Panc1 (cell line): ENCODE results near the gene HMG20B. TPM values are rescaled to one million over a fixed set of nuclear protein-coding genes. Genes with fewer than 3 reads are reported as not detected.

Experiments used
- ATAC-seq: fragments of 200-7000 bp; cut with Tn5 transposase; 2 replicates; pipeline ENCODE4 v1.9.1; 2020; ENCODE audit warnings: mild to moderate bottlenecking, moderate library complexity
- BruUV-seq: library from RNA; stranded (reverse); fragments of 400-500 nt; replicated peaks from 2 replicates; lab custom pipeline; 2021; lab: Mats Ljungman, UMichigan
- CTCF ChIA-PET: fragments of 300-600 bp; sonication (Branson Sonifier 250); formaldehyde crosslinking; loops from one replicate; lab custom pipeline; 2022; ENCODE audit warnings: antibody characterized with exemption; lab: Charles Lee
- POLR2A ChIA-PET: fragments of 300-600 bp; sonication (Branson Sonifier 250); formaldehyde crosslinking; loops from one replicate; lab custom pipeline; 2022; ENCODE audit warnings: antibody characterized with exemption; lab: Charles Lee
- DNase-seq: peaks from one replicate; pipeline ENCODE4 v3.0.0-alpha.2; 2010; ENCODE audit warnings: low read depth, low spot score
- H3K27ac ChIP-seq: 2 replicates; pipeline ENCODE4 v1.5.1; 2011; ENCODE audit warnings: mild to moderate bottlenecking, low read length, inconsistent platforms
- H3K27me3 ChIP-seq: fragments of 200-500 bp; sonication (Bioruptor generic); 2 replicates; pipeline ENCODE4 v1.6.0; 2014; ENCODE audit warnings: low read length, inconsistent platforms; ENCODE audit not compliant: control insufficient read depth, insufficient read depth
- H3K36me3 ChIP-seq: fragments of 200-500 bp; sonication (Bioruptor generic); 2 replicates; pipeline ENCODE4 v1.5.1; 2014; ENCODE audit warnings: inconsistent platforms, mild to moderate bottlenecking, low read length, moderate library complexity; ENCODE audit not compliant: control insufficient read depth, insufficient read depth
- H3K4me1 ChIP-seq: 2 replicates; pipeline ENCODE4 v1.5.1; 2011; ENCODE audit warnings: inconsistent platforms, mild to moderate bottlenecking, low read length, moderate library complexity; ENCODE audit not compliant: control insufficient read depth, insufficient read depth
- H3K4me3 ChIP-seq, 2 experiments: 2 replicates each; pipeline ENCODE4 v1.5.1; 2011 to 2012; ENCODE audit warnings: low read depth in 2 of 2, low read length in 2 of 2, mild to moderate bottlenecking in 2 of 2, inconsistent platforms in 1 of 2, moderate library complexity in 1 of 2
- H3K9me3 ChIP-seq: fragments of 200-500 bp; sonication (Bioruptor generic); 2 replicates; pipeline ENCODE4 v1.5.1; 2014; ENCODE audit warnings: low read depth, mild to moderate bottlenecking, inconsistent platforms, low read length, moderate library complexity; ENCODE audit not compliant: control insufficient read depth, insufficient read depth
- POLR2AphosphoS5 ChIP-seq: IDR thresholded peaks from 2 replicates; pipeline ENCODE4 v1.6.1; 2012; ENCODE audit warnings: mild to moderate bottlenecking, low read depth, low read length, moderate library complexity
- REST ChIP-seq, 2 experiments: IDR thresholded peaks; 2 replicates each; pipeline ENCODE4 v1.6.1; 2011 to 2012; ENCODE audit warnings: low read depth in 2 of 2, control low read depth in 1 of 2, low read length in 1 of 2, mild to moderate bottlenecking in 1 of 2, moderate library complexity in 1 of 2; ENCODE audit not compliant: insufficient read depth in 1 of 2
- SIN3A ChIP-seq: IDR thresholded peaks from 2 replicates; pipeline ENCODE4 v1.6.1; 2012; ENCODE audit warnings: low read depth, mild to moderate bottlenecking, low read length, moderate library complexity, borderline replicate concordance; ENCODE audit not compliant: insufficient read depth
- TCF7L2 ChIP-seq: IDR thresholded peaks from 2 replicates; pipeline ENCODE4 v1.6.1; 2011; ENCODE audit warnings: mild to moderate bottlenecking, low read depth, low read length, inconsistent platforms
- in situ Hi-C: cut with HindIII; loops from 2 replicates; pipeline ENCODE4 v1.10.0; 2016; ENCODE audit warnings: low sequenced_read_pairs, low pct_unique_long_range_greater_than_20kb
- intact Hi-C: fragments of 100-400 bp; cut with micrococcal nuclease; formaldehyde crosslinking; loops from one replicate; pipeline ENCODE4 v1.10.0; 2022; ENCODE audit not compliant: unreplicated experiment
- total RNA-seq: library from RNA; stranded (reverse); gene quantifications from one replicate; pipeline ENCODE4 v1.2.1, GENCODE V29; 2021; ENCODE audit not compliant: unreplicated experiment
- TF ChIP-seq, protein P1 (sequence below): fragments of 450-650 bp; IDR thresholded peaks from 2 replicates; pipeline ENCODE4 v1.5.1; 2017; ENCODE audit warnings: mild to moderate bottlenecking

Gene HMG20B
- total RNA-seq, 1 experiment from 2014 or later, result 74.7 TPM

DNA sequence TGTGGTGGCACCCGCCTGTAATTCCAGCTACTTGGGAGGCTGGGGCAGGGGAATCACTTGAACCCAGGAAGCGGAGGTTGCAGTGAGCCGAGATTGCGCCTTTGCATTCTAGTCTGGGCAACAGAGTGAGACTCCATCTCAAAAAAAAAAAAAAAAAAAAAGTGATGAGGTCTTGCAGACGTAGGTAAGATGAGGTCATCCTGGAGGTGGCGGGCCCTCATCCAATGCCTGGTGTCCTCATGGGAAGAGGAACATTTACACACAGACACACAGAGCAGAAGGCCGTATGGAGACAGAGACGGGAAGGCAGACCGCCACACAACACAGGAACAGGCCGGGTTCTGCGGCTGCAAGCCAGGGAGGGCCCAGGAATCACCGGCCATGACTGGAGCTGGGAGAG lies 49.5 kb downstream of the HMG20B start:
- CTCF ChIA-PET, result interaction anchor here (0.6 kb wide), 1 partner anchor 408 kb away, joined by 3 read pairs; no protein-coding TSS in a partner anchor
- no TSS peak for BruUV-seq
- intact Hi-C loops, result no loop called here
- TF ChIP-seq, protein P1, sequence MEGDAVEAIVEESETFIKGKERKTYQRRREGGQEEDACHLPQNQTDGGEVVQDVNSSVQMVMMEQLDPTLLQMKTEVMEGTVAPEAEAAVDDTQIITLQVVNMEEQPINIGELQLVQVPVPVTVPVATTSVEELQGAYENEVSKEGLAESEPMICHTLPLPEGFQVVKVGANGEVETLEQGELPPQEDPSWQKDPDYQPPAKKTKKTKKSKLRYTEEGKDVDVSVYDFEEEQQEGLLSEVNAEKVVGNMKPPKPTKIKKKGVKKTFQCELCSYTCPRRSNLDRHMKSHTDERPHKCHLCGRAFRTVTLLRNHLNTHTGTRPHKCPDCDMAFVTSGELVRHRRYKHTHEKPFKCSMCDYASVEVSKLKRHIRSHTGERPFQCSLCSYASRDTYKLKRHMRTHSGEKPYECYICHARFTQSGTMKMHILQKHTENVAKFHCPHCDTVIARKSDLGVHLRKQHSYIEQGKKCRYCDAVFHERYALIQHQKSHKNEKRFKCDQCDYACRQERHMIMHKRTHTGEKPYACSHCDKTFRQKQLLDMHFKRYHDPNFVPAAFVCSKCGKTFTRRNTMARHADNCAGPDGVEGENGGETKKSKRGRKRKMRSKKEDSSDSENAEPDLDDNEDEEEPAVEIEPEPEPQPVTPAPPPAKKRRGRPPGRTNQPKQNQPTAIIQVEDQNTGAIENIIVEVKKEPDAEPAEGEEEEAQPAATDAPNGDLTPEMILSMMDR, result no peak
- no peak for TF ChIP-seq SIN3A
- no peak for TF ChIP-seq POLR2AphosphoS5
- no peak for TF ChIP-seq TCF7L2
- TF ChIP-seq REST (IDR thresholded peaks at IDR 0.05; ENCODE audit: insufficient read depth in 1 of 2, low read depth in 2 of 2, low read length in 1 of 2), result no peak
- H3K4me1 ChIP-seq, result peaks cover 6% of the 10 kb centered on the region
- no peaks in the 10 kb centered on the region for H3K27me3 ChIP-seq
- in situ Hi-C loops, result no loop called here
- no peak overlapping the region for H3K27ac ChIP-seq
- ATAC-seq, result no peak
- no peaks in the 10 kb centered on the region for H3K9me3 ChIP-seq
- POLR2A ChIA-PET, result interaction anchor here (0.7 kb wide), 1 partner anchor 203 kb away, joined by 3 read pairs; no protein-coding TSS in a partner anchor
- H3K36me3 ChIP-seq, result peaks cover 5% of the 10 kb centered on the region; the same call in 1 of the 2 replicates
- no peak for DNase-seq
- H3K4me3 ChIP-seq, result no peak overlapping the region

DNA sequence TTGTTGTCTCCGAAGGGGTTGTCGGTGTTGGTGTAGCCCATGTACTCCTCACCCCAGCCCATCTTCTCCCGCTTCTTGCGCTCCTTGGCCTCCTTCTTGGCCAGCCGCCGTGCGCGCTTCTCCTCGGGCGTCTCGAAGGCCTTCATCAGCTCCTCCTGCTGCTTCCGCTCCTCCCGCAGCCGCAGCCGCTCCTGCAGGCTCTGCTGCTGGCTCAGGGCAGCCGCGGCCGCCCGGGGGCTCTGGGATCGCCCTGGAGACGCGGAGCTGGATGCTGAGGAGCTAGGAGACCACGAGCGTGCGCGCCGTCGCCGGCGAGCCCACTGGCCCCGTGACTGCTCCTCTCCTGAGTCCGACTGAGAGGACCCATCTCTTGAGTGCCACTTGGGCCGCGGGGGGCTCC lies 51.0 kb downstream of the HMG20B start:
- ChIA-PET POLR2A (no interaction called here), CTCF (no interaction called here)
- TF ChIP-seq POLR2AphosphoS5 (no peak), REST (IDR thresholded peaks at IDR 0.05; ENCODE audit: insufficient read depth in 1 of 2, low read depth in 2 of 2, low read length in 1 of 2) (no peak), SIN3A (no peak), TCF7L2 (no peak)
- TF ChIP-seq, protein P1, result no peak
- intact Hi-C loops (no loop called here), in situ Hi-C loops (no loop called here)
- DNase-seq (no peak), ATAC-seq (no peak)
- H3K27me3 ChIP-seq, result no peaks in the 10 kb centered on the region
- no peak overlapping the region for H3K27ac ChIP-seq
- no peak overlapping the region for H3K4me3 ChIP-seq
- H3K36me3 ChIP-seq, result peaks cover 5% of the 10 kb centered on the region; the same call in 1 of the 2 replicates
- no peaks in the 10 kb centered on the region for H3K9me3 ChIP-seq
- H3K4me1 ChIP-seq, result peaks cover 6% of the 10 kb centered on the region
- BruUV-seq, result no TSS peak
